ENCODE results near the gene IQGAP1.
"Not testable (repeated sequence)": the region's sequence is repeated elsewhere in the genome, so short reads cannot be mapped to it uniquely, and the experiment has no call there.

IQGAP1 gene

GRCh38 chr15:90367576-90367975 is 20.5 kb upstream of the IQGAP1 start:
- no peak for DNase-seq

- DNase-seq: no peak
Observed at GRCh38 chr15:90375071-90375470, 13.0 kb upstream of the IQGAP1 start.

GRCh38 chr15:90376789-90377188 is 11.3 kb upstream of the IQGAP1 start:
- DNase-seq: no peak

- no peak for DNase-seq
Observed at GRCh38 chr15:90379263-90379662, 8.8 kb upstream of the IQGAP1 start.

GRCh38 chr15:90381515-90381914 is 6.5 kb upstream of the IQGAP1 start:
- DNase-seq: no peak

- DNase-seq: no peak
Observed at GRCh38 chr15:90382320-90382719, 5.7 kb upstream of the IQGAP1 start.

GRCh38 chr15:90386221-90386620 is 1.8 kb upstream of the IQGAP1 start:
- DNase-seq: no peak

- DNase-seq: peak in 1 of 2 experiments; percentile 45
Observed at GRCh38 chr15:90388462-90389380, 679 bp downstream of the IQGAP1 start.

- no peak for DNase-seq
Observed at GRCh38 chr15:90389513-90389912, 1.5 kb downstream of the IQGAP1 start.

- DNase-seq: no peak
Observed at GRCh38 chr15:90393040-90393439, 5.0 kb downstream of the IQGAP1 start.

GRCh38 chr15:90394074-90394473 is 6.0 kb downstream of the IQGAP1 start:
- no peak for DNase-seq

GRCh38 chr15:90394748-90395442 is 6.9 kb downstream of the IQGAP1 start:
- no peak for DNase-seq

- DNase-seq: no peak
Observed at GRCh38 chr15:90396321-90396720, 8.3 kb downstream of the IQGAP1 start.

GRCh38 chr15:90400005-90400758 is 12.1 kb downstream of the IQGAP1 start:
- DNase-seq: peak in 1 of 2 experiments; percentile 77

- DNase-seq: peak; percentile 95 to 100
Observed at GRCh38 chr15:90400759-90401314, 12.8 kb downstream of the IQGAP1 start.

GRCh38 chr15:90401495-90401894 is 13.5 kb downstream of the IQGAP1 start:
- DNase-seq: no peak

GRCh38 chr15:90402223-90402622 is 14.2 kb downstream of the IQGAP1 start:
- DNase-seq: peak; percentile 70 to 96

- no peak for DNase-seq
Observed at GRCh38 chr15:90402767-90403166, 14.7 kb downstream of the IQGAP1 start.

GRCh38 chr15:90405055-90405607 is 17.1 kb downstream of the IQGAP1 start:
- no peak for DNase-seq

- no peak for DNase-seq
Observed at GRCh38 chr15:90407336-90407735, 19.3 kb downstream of the IQGAP1 start.

GRCh38 chr15:90407871-90408317 is 19.9 kb downstream of the IQGAP1 start:
- no peak for DNase-seq

- DNase-seq: no peak
Observed at GRCh38 chr15:90408657-90409056, 20.6 kb downstream of the IQGAP1 start.

GRCh38 chr15:90409587-90409986 is 21.5 kb downstream of the IQGAP1 start:
- DNase-seq: not testable (repeated sequence)
